ENCODE results near the gene TNRC6A. TPM values are rescaled to one million over a fixed set of nuclear protein-coding genes. Genes with fewer than 3 reads are reported as not detected.

TNRC6A gene
- total and polyA plus RNA-seq, 10 of the 15 experiments (the other 5 are each of a cell fraction or from before 2014, with no cell fraction given), result 4.6 to 41.3 (median 29.7) TPM

DNA sequence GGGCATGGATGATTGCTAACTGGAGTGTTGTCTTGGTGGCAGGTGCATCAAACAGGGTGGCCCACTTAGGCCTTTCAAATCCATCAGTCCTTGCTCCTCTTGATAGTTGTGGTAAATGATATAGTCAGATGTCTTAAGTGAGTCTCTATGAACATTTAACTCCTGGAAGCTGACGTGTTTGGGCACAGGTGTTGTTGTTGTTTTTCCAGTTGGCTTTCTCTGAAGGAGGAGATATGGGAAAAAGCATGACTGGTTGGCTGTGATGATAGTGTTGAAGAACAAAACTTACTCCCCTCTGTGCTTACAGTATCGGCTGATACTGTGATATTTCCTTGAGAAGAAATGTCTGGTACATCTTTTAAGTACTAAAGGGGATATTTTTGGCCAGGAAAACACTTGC lies 18.0 kb downstream of the TNRC6A start:
- BruUV-seq (replicated peaks), result no TSS peak
- no peak for ATAC-seq
- H4K20me1 ChIP-seq (ENCODE audit: control insufficient read depth, insufficient read depth), result peaks cover 8% of the 10 kb centered on the region
- peaks cover 60% of the 10 kb centered on the region for H3K79me2 ChIP-seq (ENCODE audit: control insufficient read depth, insufficient read depth, low read length)
- H3K4me3 ChIP-seq, result no peak overlapping the region
- H3K9ac ChIP-seq (ENCODE audit: control insufficient read depth, insufficient read depth, low read length), result no peak overlapping the region
- no peak overlapping the region for H3K27ac ChIP-seq (ENCODE audit: control insufficient read depth, insufficient read depth)
- ChIA-PET POLR2A (no interaction called here), CTCF (no interaction called here), RAD21 (ENCODE audit: unreplicated experiment) (no interaction called here), SMC1A (ENCODE audit: uncharacterized antibody, unreplicated experiment) (interaction anchor here (1.2 kb wide), 1 partner anchor 9 kb away, joined by 4 read pairs; no protein-coding TSS in a partner anchor)
- H3K9me3 ChIP-seq (replicated peaks; ENCODE audit: control insufficient read depth, insufficient read depth, low read length), result no peaks in the 10 kb centered on the region
- WGBS (ENCODE audit: insufficient coverage, insufficient replicate concordance, low lambda C conversion rate, missing lambda C conversion rate), result 96% methylated on average over 2 of the region's 2 CpGs
- H3K4me2 ChIP-seq (ENCODE audit: control insufficient read depth, insufficient read depth), result no peak overlapping the region
- no peak overlapping the region for H2AFZ ChIP-seq (ENCODE audit: control insufficient read depth, low read depth, low read length)
- intact Hi-C loops (cut with micrococcal nuclease; ENCODE audit: unreplicated experiment) (no loop called here), in situ Hi-C loops (cut with MboI) (no loop called here)
- H3K36me3 ChIP-seq (ENCODE audit: control insufficient read depth in 2 of 2, insufficient read depth in 2 of 2, low read length in 1 of 2), result peaks cover 0 to 7% of the 10 kb centered on the region in 2 experiments; a peak in 3 of 4 replicates
- DNase-seq (ENCODE audit: low read depth, low spot score), result no peak
- no peak for FAIRE-seq
- no peaks in the 10 kb centered on the region for H3K27me3 ChIP-seq (replicated peaks in 1 of 2; ENCODE audit: control insufficient read depth in 2 of 2, insufficient read depth in 2 of 2, low read length in 1 of 2)
- peaks cover 2% of the 10 kb centered on the region; the same call in 1 of the 2 replicates for H3K4me1 ChIP-seq (ENCODE audit: control insufficient read depth, insufficient read depth, low read length)
- TF ChIP-seq IKZF1 (conservative IDR thresholded peaks at IDR 0.05) (no peak), NR2C1 (IDR thresholded peaks at IDR 0.05) (no peak), MYB (IDR thresholded peaks at IDR 0.05; ENCODE audit: borderline replicate concordance, low read depth, low read length) (no peak), TBL1XR1 (IDR thresholded peaks at IDR 0.05; ENCODE audit: low read depth, low read length) (no peak), POLR2AphosphoS5 (IDR thresholded peaks at IDR 0.05; ENCODE audit: low read length) (no peak), STAT1 (conservative IDR thresholded peaks at IDR 0.05) (no peak)
- TF ChIP-seq, protein P1, sequence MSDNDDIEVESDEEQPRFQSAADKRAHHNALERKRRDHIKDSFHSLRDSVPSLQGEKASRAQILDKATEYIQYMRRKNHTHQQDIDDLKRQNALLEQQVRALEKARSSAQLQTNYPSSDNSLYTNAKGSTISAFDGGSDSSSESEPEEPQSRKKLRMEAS (IDR thresholded peaks at IDR 0.05; ENCODE audit: low read depth, low read length), result no peak
- TF ChIP-seq, protein P2, sequence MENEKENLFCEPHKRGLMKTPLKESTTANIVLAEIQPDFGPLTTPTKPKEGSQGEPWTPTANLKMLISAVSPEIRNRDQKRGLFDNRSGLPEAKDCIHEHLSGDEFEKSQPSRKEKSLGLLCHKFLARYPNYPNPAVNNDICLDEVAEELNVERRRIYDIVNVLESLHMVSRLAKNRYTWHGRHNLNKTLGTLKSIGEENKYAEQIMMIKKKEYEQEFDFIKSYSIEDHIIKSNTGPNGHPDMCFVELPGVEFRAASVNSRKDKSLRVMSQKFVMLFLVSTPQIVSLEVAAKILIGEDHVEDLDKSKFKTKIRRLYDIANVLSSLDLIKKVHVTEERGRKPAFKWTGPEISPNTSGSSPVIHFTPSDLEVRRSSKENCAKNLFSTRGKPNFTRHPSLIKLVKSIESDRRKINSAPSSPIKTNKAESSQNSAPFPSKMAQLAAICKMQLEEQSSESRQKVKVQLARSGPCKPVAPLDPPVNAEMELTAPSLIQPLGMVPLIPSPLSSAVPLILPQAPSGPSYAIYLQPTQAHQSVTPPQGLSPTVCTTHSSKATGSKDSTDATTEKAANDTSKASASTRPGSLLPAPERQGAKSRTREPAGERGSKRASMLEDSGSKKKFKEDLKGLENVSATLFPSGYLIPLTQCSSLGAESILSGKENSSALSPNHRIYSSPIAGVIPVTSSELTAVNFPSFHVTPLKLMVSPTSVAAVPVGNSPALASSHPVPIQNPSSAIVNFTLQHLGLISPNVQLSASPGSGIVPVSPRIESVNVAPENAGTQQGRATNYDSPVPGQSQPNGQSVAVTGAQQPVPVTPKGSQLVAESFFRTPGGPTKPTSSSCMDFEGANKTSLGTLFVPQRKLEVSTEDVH (IDR thresholded peaks at IDR 0.05; ENCODE audit: low read depth, partially characterized antibody), result no peak
- TF ChIP-seq, protein P3, sequence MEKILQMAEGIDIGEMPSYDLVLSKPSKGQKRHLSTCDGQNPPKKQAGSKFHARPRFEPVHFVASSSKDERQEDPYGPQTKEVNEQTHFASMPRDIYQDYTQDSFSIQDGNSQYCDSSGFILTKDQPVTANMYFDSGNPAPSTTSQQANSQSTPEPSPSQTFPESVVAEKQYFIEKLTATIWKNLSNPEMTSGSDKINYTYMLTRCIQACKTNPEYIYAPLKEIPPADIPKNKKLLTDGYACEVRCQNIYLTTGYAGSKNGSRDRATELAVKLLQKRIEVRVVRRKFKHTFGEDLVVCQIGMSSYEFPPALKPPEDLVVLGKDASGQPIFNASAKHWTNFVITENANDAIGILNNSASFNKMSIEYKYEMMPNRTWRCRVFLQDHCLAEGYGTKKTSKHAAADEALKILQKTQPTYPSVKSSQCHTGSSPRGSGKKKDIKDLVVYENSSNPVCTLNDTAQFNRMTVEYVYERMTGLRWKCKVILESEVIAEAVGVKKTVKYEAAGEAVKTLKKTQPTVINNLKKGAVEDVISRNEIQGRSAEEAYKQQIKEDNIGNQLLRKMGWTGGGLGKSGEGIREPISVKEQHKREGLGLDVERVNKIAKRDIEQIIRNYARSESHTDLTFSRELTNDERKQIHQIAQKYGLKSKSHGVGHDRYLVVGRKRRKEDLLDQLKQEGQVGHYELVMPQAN (conservative IDR thresholded peaks at IDR 0.05), result no peak
- TF ChIP-seq, protein P4, sequence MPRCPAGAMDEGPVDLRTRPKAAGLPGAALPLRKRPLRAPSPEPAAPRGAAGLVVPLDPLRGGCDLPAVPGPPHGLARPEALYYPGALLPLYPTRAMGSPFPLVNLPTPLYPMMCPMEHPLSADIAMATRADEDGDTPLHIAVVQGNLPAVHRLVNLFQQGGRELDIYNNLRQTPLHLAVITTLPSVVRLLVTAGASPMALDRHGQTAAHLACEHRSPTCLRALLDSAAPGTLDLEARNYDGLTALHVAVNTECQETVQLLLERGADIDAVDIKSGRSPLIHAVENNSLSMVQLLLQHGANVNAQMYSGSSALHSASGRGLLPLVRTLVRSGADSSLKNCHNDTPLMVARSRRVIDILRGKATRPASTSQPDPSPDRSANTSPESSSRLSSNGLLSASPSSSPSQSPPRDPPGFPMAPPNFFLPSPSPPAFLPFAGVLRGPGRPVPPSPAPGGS (IDR thresholded peaks at IDR 0.05; ENCODE audit: borderline replicate concordance, insufficient read depth, low read depth, low read length, poor library complexity, severe bottlenecking), result no peak
- TF ChIP-seq, protein P5, sequence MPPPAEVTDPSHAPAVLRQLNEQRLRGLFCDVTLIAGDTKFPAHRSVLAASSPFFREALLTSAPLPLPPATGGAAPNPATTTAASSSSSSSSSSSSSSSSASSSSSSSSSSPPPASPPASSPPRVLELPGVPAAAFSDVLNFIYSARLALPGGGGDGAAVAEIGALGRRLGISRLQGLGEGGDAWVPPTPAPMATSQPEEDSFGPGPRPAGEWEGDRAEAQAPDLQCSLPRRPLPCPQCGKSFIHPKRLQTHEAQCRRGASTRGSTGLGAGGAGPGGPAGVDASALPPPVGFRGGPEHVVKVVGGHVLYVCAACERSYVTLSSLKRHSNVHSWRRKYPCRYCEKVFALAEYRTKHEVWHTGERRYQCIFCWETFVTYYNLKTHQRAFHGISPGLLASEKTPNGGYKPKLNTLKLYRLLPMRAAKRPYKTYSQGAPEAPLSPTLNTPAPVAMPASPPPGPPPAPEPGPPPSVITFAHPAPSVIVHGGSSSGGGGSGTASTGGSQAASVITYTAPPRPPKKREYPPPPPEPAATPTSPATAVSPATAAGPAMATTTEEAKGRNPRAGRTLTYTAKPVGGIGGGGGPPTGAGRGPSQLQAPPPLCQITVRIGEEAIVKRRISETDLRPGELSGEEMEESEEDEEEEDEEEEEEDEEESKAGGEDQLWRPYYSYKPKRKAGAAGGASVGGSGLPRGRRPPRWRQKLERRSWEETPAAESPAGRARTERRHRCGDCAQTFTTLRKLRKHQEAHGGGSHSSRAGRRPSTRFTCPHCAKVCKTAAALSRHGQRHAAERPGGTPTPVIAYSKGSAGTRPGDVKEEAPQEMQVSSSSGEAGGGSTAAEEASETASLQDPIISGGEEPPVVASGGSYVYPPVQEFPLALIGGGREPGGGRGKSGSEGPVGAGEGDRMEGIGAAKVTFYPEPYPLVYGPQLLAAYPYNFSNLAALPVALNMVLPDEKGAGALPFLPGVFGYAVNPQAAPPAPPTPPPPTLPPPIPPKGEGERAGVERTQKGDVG (CRISPR knock-in tag; IDR thresholded peaks at IDR 0.05), result no peak
